Stimulated activated CD8-positive, alpha-beta memory T cell treated with anti-CD3 and anti-CD28 coated beads, Interleukin-7, amount 100 ng/mL, for 1 hour (primary cell): ENCODE results near the gene APRT.
"Not testable (repeated sequence)": the region's sequence is repeated elsewhere in the genome, so short reads cannot be mapped to it uniquely, and the experiment has no call there.

Experiments used
- DNase-seq, 2 donors: peaks; one replicate each; pipeline ENCODE4 v3.0.0-alpha.2; 2020; ENCODE audit warnings: low read depth in 2 of 2

APRT gene

DNA sequence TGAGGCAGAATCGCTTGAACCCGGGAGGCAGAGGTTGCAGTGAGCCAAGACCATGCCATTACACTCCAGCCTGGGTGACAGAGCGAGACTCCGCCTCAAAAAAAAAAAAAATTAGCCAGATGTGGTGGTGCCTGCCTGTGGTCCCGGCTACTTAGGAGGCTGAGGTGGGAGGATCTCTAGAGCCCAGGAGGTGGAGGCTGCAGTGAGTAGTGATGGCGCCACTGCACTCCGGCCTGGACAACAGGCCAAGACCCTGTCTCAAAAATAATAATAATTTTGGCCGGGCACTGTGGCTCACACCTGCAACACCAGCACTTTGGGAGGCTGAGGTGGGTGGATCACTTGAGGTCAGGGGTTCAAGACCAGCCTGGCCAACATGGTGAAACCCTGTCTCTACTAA is 23.0 kb downstream of the APRT start:
- not testable (repeated sequence) for DNase-seq

DNA sequence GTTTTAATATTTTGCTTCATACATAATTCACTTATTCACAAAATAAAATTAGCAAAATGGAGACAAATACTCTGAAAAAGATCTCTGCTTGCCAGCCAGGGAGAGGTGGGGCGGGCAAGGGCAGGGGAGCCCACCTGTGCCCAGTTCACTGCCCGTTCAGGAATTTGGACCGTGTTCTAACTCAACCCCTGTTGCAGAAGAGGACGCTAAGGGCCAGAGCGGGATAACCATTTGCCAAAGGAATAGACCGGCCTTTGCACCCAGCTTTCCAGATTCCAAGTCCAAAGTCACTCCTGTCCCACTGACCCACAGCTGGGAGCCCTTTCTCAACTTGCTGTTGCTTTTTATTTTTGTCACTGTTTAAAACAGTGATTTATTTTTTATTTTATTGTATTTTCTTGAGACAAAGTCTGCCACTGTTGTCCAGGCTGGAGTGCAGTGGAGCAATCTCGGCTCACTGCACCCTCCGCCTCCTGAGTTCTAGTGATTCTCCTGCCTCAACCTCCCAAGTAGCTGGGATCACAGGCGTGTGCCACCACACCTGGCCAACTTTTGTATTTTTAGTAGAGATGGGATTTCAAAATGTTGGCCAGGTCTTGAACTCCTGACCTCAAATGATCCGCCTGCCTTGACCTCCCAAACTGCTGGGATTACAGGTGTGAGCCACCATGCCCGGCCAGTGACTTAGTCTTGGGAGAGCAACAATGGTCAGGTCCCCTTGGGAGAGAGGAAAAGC is 24.0 kb downstream of the APRT start:
- DNase-seq, result no peak

DNA sequence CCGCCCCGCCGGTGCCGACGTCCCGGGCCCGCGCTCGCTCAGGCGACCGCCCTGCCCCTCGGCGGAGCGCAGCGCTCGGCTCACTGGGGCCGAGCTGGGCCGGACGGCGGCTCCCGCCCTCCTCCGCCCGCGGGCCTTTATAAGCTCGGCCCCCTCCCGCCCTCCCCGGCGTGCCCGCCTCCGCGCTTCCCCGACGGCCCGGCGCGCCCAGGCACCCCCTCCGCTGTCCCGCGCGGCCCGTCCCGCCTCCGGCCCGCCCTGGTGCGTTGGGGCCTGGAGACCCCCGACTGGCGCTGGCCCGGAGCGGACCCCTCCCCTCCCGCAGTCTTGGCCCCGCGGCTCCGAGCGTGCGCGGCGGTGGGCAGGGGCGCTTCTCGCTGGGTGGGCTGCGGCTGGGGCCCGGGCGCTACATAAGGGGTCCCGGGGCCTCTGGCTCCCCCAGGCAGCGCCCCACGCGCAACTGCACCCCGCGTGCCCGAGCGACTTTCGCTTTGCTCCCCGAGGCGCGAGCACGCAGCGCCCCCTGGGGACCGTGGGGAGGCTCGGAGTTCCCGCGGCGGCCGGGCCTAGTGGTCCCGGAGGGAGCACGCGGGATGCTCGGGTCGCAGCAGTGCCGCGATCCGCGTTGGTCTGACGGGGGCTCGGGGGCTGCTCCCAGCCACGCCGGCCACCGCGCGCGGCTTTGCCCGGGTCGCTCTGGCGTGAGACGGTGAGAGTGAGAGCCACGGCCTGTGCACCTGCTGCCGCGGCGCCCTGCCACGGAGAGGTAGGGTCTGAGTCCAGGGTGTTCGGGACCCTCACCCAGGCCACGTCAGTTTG is 26.4 kb downstream of the APRT start, which contains the start of gene PIEZO1:
Gene PIEZO1 (minus strand): TSS at position 115 of the 819 bp plus-strand sequence. CDS start 256 bp downstream, outside the sequence.
- peak; percentile 64 to 77 for DNase-seq

DNA sequence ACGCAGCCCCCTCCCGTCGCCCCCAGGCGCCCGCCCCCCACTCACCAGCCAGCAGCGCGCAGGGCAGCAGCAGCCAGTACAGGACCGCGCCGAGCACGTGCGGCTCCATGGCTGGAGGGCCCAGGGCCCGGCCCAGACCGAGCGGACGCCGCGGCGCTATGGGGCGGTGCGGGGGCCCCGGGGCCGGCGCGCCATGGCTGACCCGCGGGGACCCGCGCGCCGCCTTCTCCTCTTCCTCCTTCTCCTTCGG is 26.9 kb downstream of the APRT start:
- DNase-seq, result no peak

DNA sequence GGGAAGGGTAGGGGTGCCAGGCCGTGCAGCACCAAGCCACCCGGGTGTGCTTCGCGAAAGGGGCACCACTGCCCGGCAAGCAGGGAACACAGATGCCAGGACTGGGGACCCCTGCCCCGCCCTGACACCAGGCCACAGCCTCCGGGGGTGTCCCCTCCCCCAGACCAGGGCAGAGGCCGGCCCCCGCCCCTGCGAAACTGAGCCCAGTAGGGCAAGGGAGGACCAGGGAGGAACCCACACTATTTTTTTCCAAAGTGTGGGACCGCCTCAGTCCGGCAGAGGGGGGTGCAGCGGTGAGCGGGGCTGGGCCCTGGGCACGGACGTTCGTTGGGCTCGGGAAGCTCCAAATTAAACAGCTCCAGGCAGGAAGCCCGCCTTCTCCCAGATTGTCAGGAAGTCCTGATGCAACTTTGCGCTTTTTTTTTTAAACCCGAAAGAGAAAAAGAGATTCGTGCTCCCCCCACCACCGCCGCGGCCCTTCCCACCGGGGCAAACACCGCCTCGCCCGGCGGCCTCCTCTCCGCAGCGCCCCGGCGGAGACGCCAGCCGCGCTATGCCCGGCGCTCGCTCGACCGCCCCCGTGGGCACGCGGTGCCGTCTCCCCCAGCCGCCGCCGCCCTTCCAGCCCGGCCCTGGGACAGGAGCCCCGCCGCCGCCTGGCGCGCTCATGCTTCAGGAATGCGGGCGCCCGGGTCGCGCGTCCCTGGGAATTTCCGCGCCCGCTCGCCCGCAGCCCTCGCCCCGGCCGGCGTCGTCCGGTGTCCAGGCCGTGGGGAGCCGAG is 27.5 kb downstream of the APRT start:
- no peak for DNase-seq

DNA sequence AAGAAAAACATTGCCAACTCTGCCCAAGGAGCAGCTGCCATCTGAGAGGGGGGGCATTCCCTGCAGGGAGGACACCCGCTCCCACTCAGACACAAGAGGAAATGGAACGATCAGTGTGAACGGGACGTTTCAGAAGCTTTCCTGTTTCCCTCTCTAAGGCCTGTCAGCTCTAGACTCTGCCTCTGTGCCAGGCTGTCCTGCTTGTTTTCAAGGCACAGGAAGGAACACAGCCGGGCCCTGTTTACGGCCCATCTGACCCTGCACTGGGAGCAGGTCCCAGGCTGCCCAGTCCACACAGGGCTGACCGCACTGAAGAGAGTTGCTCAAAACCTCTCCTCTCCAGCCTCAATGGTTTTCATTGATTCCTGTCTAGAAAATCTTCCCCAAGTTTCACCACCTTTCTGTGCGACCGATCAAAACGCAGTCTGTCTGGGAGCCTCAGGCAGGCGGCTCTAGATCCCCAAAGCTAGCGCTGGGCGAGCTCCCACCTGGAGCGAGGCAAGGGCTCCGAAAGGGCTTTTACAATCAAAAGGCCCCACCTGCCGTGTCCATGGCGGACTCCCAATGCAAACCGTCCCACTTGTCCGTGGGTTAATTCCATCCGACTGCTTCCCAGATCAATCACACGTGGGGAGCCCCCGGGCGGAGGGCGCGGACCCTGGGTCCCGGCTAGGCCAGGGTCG is 28.2 kb downstream of the APRT start:
- DNase-seq, result no peak

DNA sequence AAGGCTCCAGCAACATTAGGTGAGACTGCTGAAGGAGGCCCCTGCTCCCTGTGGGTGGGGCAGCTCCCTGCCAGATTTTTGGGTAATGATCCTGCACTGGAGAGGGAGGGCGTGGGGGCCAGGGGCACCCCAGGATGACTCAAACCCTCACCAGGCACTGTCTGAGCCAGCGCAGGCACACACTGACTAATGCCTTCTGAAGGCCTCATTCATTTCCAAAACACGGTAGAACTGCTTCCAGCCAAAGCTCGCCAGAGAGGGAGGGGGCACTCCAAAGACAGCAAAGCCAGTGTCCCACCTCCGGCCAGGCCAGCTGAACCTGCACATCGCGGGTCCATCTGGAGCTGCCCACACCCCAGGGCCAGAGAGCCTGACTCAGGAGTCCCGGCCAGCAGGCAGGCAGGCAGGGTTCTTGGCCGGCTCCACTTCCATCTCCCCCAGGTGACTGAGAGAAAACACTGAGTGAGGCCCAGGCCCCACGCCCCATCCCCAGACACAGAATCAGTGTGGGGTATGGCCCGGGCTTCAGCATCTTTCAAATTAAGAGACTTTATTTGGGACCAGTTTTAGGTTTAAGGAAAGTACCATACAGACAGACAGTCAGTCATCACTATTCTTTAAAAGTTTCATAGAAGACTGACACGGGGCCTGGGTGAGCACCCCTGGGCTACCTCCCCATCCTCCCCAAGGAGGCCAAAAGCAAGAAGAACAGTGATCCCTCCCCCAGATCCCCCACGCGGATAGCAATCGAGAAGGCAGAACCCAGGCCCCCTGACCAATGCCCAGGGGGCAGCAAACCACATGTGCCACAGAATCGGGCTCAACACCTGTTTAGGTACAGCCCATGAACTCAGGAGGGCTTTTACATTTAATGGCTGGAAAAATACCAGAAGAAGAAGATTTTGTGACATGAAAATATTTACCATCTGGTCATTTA is 29.0 kb downstream of the APRT start:
- no peak for DNase-seq

DNA sequence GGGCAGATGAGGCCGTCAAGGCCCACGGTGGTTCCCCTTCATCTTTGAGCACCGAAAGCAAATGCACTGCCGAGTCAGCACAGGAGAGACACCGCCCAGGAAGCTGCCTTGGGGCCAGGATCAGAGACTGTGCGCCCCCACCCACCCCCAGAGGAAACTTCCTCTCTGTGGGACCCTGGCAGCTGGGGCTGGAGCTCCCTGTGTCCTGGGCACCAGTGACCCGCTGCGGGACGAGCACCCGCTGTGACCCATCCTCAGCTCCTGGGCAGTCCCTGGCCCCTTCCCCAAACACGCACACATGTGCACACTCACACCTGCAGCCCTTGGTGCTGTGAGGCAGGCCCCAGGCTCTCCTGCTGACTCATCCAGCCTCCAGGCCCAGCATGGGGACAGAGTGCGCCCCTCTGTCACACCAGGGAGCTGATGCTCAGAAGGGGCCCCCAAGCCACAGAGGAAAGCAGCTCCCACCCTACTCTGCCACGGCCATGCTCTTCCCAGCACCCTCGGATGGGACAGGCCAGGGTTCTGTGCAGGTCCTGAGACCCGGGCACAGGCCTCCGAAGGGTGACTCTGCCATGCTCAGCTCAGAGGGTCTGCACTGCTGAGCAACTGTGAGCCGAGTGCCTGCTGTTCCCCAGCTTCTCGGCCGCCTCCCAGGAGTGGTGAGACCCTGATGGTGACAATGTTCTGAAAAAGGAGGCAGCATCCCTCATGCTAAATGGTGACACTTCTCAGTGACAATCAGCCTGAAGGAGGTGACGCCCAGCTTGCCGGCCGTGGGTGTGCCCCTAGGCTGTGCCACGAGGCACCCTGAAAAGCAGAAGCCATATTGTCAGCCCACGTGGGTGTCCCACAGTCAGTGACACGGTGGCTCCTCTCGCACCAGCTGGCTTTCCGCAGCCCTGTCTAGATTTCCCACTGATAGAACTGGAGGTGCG is 30.3 kb downstream of the APRT start:
- peak in 1 of 2 donors; percentile 41 for DNase-seq

DNA sequence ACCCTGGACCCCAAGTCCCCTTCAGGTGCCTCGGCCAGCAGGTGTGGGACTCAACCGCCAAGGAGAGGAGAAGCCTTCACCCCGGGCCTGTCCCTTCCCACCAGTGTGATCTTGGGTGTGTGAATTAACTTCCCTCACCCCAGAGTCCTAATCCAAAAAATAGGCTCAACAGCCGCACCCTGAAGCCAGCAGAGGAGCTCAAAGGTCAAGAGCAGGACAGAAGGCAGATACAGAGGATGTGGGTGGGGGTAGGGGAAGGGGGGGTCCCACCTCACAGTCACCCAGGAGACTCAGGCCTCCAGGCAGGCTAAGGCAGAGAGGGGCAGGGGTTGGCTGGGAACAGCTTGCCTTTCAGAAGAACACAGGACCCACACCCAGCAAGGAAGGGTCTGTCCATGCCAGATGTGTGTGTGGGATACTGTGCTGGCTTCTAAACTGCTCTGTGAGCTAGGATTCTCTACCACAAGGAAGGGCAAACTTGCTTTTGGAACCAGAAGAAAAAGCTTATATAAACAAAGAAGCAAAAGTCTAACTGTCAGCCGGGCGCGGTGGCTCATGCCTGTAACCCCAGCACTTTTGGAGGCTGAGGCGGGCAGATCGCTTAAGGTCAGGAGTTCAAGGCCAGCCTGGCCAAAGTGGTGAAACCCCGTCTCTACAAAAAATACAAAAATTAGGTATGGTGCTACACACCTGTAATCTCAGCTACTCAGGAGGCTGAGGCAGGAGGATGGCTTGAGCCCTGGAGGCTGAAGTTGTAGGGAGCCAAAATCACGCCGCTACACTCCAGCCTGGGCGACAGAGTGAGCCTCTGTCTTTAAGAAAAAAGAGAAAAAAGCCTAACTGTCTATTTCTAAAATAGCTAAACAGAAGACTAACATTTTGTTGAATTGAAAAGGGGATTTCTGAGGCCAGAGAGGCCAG is 31.3 kb downstream of the APRT start:
- no peak for DNase-seq

DNA sequence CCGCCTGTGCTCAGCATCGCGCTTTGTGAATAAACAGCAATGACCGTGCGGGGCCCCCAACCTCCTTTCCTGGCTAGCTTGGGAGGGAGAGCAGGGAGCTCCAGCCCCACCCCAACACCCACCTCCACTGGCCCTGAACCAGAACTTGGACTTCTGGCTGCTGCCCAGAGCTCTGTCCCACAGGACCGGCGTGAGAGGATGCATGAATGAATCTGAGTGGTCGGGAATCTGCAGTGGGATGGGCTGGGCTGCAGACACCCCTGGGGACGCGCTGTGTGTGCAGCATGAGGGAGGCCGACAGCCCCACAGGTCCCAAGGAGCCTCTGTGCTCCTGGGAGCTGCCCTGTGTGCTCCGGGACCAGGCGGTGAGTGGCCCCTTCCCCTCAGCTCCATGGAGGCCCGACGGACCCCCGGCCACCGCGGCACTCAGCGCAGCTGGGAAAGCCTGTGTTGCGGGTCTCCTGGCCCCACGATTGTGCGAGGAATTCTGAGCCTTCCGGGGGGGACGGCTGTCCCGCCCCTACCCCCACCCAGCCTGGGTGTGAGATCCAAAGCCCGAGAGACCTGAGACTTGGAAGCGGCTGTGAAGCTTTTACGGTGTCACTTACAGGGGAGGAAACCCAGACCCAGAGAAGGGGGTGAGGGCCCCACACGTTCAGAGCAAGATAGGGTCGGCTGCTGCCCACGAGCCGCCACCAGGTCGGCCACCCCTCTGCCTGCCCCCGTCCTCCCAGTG is 32.2 kb downstream of the APRT start:
- no peak for DNase-seq

DNA sequence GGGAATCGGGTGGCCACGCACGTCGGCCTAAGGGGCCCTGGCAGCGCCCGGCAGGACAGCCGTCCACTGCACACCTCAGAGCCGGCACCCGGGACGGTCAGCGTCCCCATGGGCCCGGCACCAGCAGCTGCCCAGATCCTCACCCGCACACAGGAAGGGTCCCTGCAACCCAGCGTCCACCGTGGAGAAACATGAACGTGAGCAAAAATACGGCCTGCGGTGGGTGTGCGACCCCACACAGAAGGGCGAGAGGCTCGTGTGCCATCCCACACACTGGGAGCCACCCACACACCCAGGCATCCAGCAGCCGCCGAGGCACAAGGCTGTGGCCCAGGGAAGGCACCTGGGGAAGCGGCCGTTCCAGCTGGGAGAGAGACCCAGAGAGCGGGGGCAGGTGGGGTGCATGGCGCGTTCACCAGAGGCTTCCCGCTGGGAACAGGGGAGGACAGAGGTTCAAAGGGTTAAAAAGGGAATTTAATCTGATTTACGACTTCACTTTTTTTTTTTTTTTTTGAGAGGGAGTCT is 33.1 kb downstream of the APRT start:
- no peak for DNase-seq

DNA sequence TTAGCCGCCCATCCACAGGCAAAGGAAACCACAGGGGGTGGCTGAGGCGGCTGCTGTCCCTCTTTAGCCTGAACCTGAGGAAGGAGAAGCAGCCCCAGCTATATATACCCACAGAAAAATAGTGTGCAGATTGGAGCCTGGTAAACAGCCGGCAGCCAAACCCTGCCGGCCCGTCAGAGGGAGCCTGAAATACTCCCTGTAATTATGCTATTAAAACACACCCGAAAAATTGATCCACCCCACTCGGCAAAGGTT is 33.5 kb downstream of the APRT start:
- DNase-seq, result no peak

DNA sequence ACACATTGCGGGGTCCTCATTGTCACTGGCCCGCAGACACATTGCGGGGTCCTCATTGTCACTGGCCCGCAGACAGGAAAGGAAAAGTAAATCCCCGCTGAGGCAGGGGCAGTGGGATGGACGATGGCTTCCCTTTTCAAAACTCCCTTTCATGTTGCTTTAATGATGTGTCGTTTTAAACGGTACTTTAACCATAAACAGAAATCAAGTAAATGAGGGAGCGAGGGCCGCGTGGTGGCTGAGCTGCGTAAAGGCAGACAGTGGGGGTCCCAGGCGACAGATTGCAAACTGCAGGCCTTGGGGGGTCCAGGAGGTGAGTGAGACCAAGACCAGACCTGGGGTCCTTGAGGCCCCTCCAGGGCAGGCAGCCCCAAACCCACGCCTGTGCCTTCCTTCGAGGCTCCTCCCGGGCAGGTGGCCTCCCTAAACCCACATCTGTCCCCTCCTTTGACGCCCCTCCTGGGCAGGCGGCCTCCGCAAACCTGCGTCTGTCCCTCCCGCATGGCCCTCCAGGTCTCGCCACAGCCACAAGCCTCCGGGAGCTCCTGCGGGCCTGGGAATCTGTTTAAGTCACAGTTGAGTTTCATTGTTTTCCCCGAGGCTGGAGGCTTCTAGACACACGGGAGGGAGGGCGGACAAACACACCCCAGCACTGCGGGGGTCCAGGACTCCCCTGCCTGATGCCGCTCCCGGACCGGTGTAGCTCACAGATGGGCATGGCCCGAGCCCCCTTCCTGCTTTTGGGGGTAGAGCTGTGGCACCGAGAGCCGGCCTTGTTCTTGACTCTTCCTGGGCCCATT is 34.1 kb downstream of the APRT start:
- no peak for DNase-seq

DNA sequence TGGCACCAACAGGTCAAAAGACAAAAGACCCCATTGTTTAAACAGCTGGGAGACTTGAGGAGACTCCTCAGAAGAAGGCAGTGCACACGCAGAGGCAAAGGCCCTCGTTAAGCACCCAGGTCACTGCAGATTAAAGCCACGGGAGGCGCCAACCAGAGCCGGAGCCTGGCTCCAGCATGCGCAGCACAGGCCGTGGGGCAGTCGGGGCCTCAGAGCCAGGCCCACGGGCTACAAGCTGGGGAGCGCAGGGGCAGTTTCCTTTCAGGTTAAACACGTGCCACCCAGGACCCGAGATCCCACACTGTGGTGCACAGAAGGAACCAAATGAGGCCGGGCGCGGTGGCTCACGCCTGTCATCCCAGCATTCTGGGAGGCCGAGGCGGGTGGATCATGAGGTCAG is 35.9 kb downstream of the APRT start:
- DNase-seq, result no peak

DNA sequence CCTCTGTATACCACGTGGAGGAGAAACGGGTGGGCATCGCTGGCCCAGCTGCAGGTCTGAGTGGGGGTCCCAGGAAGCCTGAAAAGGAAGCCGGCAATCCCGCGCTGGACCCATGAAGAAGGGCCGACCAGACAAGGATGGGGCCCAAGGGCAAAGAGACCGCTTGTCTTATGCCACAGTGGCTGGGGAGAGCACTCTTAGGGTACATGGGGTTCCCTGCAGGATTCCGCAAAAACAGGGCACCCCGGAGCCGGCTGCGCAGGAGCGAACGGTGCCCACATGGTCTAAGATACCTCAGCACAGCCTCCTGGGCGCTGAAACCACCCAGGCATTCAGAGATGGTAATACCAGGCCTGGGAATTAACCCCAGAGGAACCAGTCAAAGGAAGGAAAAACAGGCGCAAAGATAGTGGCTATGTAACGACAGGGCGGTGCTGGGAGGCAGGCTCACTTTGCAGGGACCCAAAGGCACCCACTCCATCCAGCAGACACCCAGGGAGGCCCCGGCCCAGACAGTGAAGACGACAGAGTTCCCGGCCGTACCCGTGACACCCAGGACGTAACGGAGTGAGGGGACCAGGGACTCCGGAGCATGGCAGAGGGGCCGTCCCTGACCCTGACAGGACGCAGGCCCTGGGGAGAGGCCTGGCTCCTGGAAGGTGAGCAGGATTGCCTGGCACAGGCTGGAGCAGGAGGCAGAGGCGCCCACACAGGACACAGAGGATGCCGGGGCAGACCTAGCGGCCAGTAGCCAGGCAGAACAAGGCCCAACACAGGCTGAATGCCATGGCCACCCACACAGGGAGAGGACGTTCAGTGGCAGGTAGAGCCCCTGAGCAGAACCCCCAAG is 37.0 kb downstream of the APRT start:
- DNase-seq, result no peak

DNA sequence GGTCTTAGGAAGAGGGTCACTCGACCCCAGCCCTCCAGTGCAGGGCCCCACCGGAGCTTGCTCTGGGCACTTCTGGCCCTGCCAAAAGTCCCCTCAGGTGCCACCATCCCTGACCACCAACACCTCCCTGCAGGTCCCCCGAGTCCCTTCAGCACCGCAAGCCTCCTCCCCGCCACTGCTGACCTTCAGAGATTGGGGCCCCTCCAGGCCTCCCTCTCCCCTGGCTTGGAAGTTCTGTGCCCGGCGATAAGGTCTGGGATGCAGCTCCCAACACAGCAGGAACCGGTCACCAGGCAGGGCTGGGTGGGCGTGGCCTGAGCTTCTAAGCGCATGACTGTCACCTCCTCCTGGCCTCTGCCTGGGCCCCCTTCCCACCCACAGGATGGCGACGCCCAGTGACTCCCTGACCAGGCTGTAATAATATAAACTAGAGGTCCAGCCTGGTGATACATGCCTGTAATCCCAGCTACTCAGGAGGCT is 37.9 kb downstream of the APRT start:
- DNase-seq, result no peak
